Measurements from ENCODE around the gene EDIL3. TPM values are rescaled to one million over a fixed set of nuclear protein-coding genes. Genes with fewer than 3 reads are reported as not detected.

Gene EDIL3
- total RNA-seq, 4 donors from 2014 or later, result 15.1 to 60.0 (median 28.4) TPM

DNA sequence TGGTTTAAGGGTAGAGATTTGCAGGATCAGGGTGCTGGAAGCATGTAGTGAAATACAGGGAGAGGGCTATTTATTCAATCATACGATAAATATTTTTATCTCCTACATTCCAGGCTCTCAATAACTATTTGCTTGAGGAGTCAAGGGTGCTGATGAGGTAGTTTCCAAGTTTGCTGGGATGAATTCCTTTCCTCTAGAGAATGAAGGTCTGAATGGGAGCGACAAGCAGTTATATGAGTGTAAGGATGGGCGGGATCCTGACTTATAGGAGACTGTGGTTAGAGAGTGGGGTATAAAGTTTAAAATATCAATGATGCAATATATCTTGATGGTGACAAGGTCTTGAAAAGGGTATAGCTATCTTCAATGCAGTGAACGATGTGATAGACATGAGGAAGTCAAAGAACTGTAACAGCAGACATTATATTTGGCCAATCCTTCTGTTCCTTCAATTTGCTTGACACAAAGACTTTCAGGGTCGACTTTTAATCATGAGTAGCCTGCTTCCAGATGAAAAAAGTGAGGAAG is 462.9 kb downstream of the EDIL3 start:
- TF ChIP-seq POLR2A (IDR thresholded peaks at IDR 0.05), result no peak
- TF ChIP-seq, protein P1, sequence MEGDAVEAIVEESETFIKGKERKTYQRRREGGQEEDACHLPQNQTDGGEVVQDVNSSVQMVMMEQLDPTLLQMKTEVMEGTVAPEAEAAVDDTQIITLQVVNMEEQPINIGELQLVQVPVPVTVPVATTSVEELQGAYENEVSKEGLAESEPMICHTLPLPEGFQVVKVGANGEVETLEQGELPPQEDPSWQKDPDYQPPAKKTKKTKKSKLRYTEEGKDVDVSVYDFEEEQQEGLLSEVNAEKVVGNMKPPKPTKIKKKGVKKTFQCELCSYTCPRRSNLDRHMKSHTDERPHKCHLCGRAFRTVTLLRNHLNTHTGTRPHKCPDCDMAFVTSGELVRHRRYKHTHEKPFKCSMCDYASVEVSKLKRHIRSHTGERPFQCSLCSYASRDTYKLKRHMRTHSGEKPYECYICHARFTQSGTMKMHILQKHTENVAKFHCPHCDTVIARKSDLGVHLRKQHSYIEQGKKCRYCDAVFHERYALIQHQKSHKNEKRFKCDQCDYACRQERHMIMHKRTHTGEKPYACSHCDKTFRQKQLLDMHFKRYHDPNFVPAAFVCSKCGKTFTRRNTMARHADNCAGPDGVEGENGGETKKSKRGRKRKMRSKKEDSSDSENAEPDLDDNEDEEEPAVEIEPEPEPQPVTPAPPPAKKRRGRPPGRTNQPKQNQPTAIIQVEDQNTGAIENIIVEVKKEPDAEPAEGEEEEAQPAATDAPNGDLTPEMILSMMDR (IDR thresholded peaks at IDR 0.05), result no peak
- Histone ChIP-seq H3K27me3 (no peaks in the 10 kb centered on the region), H3K36me3 (no peaks in the 10 kb centered on the region), H3K4me1 (no peaks in the 10 kb centered on the region), H3K27ac (no peak overlapping the region), H3K9me3 (no peaks in the 10 kb centered on the region), H3K4me3 (no peak overlapping the region)
- intact Hi-C loops (cut with DNase I; ENCODE audit: low total_unique reads), result no loop called here
- no peak for DNase-seq

DNA sequence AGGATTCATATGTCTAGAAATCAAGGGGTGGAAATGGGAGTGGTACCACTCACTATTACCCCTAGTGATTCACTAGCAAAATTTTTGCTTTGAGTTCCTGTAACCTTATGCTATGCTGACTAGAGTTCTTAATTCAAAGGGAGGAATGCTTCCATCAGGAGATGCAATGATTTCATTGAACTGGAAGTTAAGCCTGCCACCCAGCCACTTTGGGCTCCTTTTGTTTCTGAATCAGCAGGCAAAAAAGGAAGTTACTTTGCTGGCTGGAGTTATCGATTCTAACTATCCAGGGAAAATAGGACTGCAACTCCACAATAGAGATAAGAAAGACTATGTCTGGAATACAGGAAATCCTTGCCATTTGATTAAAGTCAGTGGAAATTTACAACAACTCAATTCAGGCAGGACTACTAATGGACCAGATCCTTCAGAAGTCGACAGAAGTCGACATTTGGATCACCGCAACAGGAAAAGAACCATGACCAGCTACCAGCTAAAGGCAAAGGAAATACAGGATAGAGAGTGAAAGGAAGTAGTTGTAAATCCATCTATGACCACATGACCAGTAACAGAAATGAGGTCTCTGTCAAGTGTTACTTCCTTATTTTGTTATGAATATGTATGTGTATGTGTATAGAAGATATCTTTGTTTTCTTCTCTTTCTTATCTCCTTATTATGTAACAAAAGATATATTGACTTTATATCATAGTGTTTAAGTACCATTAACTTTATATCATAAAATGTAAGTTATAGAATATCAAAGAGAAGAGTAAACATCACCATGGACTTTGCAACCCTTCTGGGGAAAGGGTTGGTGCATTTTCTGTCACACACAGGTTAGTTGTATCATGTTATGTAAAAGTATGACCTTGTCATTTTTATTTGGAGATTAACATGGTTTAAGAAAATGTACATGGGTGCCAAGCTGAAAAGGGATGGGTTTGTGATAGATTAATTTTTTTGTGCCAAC is 465.3 kb downstream of the EDIL3 start:
- Histone ChIP-seq H3K27ac (no peak overlapping the region), H3K36me3 (no peaks in the 10 kb centered on the region), H3K4me3 (no peak overlapping the region), H3K27me3 (no peaks in the 10 kb centered on the region), H3K4me1 (no peaks in the 10 kb centered on the region), H3K9me3 (no peaks in the 10 kb centered on the region)
- intact Hi-C loops (cut with DNase I; ENCODE audit: low total_unique reads), result no loop called here
- TF ChIP-seq POLR2A (IDR thresholded peaks at IDR 0.05), result no peak
- TF ChIP-seq, protein P1 (IDR thresholded peaks at IDR 0.05), result no peak
- DNase-seq, result no peak

DNA sequence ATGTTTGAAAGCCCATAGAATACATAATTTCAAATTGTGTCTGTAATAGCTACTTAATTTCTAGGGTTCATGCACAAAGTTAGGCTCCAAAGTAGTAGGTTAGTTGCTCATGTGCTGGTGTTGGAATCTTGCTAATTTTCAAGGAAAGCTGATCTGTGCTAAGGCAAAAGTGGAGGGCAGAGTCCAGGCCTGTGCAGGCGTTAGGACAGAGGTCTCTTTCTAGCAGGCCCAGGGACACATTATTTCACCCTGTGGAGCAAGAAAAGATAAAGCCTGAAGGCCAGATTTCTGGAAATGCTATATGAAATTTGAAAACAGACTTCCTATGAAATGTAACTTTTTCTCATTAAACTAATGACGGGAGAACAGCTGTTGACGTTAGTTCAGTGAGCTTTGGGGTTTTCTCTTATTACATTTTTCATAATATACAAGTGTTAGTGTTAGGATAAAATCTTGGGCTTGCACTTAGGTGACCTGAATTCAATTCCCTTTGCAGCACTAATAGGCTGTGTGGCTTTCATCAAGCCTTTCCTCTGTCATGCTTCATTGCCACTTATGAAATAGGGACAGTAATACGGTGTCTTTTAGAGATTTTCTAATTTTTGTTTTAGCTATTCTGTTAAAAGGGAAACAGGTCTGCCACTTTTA is 467.3 kb downstream of the EDIL3 start:
- H3K36me3 ChIP-seq, result no peaks in the 10 kb centered on the region
- intact Hi-C loops (cut with DNase I; ENCODE audit: low total_unique reads), result no loop called here
- no peak overlapping the region for H3K4me3 ChIP-seq
- no peak for TF ChIP-seq POLR2A (IDR thresholded peaks at IDR 0.05)
- TF ChIP-seq, protein P1 (IDR thresholded peaks at IDR 0.05), result no peak
- H3K27ac ChIP-seq, result no peak overlapping the region
- no peaks in the 10 kb centered on the region for H3K9me3 ChIP-seq
- H3K4me1 ChIP-seq, result no peaks in the 10 kb centered on the region
- H3K27me3 ChIP-seq, result no peaks in the 10 kb centered on the region
- no peak for DNase-seq

DNA sequence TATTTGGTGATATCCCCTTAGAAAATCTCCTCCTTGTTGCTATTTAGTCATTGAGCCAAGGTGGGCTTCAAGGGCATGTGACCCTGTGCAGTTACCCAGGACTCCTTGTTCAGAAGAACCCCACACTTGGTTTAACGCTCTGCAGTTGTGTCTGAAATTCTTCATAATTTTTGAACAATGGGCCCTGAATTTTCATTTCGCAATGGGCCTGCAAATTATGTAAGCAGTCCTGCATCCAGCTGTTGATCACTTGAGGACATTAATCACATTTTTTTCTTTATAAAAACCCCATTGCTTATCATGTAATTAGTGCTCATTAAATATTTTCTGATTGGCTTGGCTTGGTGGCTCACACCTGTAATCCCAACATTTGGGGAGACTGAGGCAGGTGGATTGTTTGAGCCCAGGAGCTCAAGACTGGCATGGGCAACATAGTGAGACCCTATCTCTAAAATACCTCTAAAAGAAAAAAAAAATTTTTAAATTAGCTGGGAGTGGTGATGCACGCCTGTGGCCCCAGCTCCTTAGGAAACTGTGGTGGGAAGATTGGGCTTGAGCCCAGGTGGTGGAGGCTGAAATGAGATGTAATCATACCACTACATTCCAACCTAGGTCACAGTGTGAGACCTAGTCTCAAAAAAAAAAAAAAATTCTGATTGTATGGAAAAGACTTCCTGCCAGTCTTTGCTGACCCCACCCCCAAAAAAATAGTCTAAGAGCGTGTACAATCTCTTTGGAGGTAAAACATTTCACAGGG is 469.8 kb downstream of the EDIL3 start:
- H3K4me1 ChIP-seq, result no peaks in the 10 kb centered on the region
- no peaks in the 10 kb centered on the region for H3K36me3 ChIP-seq
- no peak for DNase-seq
- H3K9me3 ChIP-seq, result no peaks in the 10 kb centered on the region
- intact Hi-C loops (cut with DNase I; ENCODE audit: low total_unique reads), result no loop called here
- H3K4me3 ChIP-seq, result no peak overlapping the region
- no peaks in the 10 kb centered on the region for H3K27me3 ChIP-seq
- TF ChIP-seq POLR2A (IDR thresholded peaks at IDR 0.05), result no peak
- TF ChIP-seq, protein P1 (IDR thresholded peaks at IDR 0.05), result no peak
- no peak overlapping the region for H3K27ac ChIP-seq
